Spleen (tissue), 7 donors: ENCODE results near the gene CIB1.

Experiments used
- POLR2A ChIP-seq, 3 donors: fragments of 450-650 bp; IDR thresholded peaks; one replicate each; pipeline ENCODE4 v1.5.1; 2017; ENCODE audit warnings: antibody characterized with exemption in 3 of 3, mild to moderate bottlenecking in 1 of 3
- TF ChIP-seq, protein P1 (sequence below), 11 experiments: fragments of 200-600 bp in 7 of 11; fragments of 450-650 bp in 4 of 11; sonication (generic) in 4 of 11; IDR thresholded peaks in 8 of 11; conservative IDR thresholded peaks in 3 of 11; 1 replicate in 7 of 11; 2 replicates in 4 of 11; pipeline versions ENCODE4 v1.4.0 to v1.8.0; 2016 to 2021; ENCODE audit warnings: antibody characterized with exemption in 11 of 11, inconsistent platforms in 4 of 11, mild to moderate bottlenecking in 1 of 11
- donor health status: DM: no; HTN: no; CAD: no; lungs with moderate emphysema.
- donor health status: DM: no; HTN: no; CAD: no.
- donor health status: DM: no; HTN: no; CAD: no.

DNA sequence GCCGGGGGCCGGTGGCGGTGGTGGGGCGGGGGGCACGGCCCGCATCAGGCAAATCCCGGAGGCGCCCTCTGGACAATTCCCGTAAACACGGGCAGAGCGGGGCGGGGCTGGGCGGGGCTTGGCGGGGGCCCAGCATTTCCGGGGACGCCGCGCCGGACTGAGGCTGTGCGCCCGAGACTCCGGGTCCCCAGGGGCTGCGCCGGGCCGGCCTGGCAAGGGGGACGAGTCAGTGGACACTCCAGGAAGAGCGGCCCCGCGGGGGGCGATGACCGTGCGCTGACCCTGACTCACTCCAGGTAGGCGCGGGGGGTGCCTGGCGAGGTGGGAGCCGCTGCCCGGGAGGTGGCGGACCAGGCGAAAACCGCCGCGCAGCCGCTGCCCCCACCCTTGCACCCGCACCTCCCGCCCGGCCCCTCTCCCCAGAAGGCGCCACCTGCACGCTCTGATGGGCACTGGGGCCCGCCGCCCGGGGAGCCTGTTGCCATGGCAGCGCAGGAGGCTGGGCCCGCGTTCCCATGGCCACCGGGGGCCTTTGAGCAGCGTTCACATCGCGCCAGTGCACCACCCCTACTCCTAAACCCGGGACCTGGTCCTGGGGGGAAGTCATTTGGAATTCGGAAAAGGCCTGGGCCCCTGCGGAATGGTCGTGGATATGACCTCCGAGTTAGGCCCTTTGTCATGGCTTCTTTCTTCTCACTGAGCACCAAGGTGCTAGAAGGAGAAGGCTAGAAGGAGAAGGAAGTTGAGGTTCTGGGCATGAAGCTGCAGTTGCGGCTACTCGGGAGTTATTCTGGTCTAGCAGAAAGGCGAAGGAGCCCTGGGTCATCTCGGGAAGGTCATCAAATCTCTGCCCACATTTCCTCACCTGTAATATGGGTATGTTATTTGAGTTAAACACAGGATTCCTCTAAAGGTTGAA, 48.7 kb downstream of the CIB1 start:
- TF ChIP-seq, protein P1, sequence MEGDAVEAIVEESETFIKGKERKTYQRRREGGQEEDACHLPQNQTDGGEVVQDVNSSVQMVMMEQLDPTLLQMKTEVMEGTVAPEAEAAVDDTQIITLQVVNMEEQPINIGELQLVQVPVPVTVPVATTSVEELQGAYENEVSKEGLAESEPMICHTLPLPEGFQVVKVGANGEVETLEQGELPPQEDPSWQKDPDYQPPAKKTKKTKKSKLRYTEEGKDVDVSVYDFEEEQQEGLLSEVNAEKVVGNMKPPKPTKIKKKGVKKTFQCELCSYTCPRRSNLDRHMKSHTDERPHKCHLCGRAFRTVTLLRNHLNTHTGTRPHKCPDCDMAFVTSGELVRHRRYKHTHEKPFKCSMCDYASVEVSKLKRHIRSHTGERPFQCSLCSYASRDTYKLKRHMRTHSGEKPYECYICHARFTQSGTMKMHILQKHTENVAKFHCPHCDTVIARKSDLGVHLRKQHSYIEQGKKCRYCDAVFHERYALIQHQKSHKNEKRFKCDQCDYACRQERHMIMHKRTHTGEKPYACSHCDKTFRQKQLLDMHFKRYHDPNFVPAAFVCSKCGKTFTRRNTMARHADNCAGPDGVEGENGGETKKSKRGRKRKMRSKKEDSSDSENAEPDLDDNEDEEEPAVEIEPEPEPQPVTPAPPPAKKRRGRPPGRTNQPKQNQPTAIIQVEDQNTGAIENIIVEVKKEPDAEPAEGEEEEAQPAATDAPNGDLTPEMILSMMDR (IDR thresholded peaks at IDR 0.05 in 8 of 11, conservative IDR thresholded peaks at IDR 0.05 in 3 of 11) = no peak
- no peak for TF ChIP-seq POLR2A (IDR thresholded peaks at IDR 0.05)
